ENCODE results near the gene RTL10. TPM values are rescaled to one million over a fixed set of nuclear protein-coding genes. Genes with fewer than 3 reads are reported as not detected.

Gene RTL10
- total and polyA plus RNA-seq, 4 donors: 11.0 to 18.7 (median 14.7) TPM

DNA sequence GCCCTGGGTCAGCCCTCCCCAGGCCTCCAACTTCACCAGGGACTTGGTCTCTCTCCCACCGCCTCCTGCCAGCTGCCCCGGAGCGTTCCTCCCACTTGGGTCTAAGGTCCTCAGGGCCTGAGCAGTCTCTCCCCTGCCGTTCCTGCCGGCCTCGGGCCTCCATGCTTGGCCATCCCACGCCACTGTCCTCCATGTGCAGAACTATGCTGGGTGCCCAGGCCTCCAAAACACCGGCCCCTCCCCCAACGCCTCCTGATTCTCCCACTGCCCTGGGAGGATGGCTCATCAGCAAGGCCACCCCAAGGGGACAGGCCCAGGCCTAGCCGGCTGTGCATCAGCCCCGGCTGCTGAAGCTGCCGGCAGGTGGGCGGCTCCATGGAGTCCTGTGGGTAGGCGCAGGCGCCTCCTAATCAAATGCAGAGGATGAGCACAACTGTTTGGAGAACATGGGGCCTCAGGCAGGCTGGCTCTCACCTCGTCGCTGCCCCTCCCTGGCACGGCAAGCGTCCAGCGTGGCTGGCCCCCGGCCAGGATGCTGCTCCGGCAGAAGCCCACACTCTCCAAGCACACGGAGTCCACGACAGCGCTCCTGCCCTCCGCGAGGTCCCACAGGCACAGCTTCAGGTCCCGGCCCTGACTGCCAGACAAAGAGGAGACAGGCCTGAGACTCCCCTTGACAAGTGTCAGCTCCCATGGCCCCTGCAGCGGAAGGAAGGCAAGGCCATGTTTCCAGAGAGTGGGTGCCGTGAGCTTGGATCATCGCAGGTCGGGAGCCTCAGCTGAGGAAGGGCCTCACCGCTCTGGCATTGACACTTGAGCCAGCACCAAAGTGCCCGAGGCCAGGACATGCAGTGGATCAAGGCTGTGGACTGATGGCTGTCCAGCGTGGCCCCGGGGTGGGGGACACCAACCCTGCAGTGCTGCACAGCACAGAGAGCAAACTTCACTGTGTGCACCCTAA, 42.6 kb downstream of the RTL10 start:
- Histone ChIP-seq H3K27me3 (ENCODE audit: control insufficient read depth, insufficient read depth, low read length) (no peaks in the 10 kb centered on the region), H3K4me1 (ENCODE audit: control insufficient read depth, insufficient read depth, low read length) (peaks cover 26% of the 10 kb centered on the region), H3K9me3 (ENCODE audit: control insufficient read depth, insufficient read depth, low read length) (no peaks in the 10 kb centered on the region), H3K36me3 (ENCODE audit: control insufficient read depth, insufficient read depth, low read length) (peaks cover 33% of the 10 kb centered on the region), H3K27ac (ENCODE audit: low read depth, low read length) (no peak overlapping the region), H3K4me3 (ENCODE audit: low read depth, low read length) (no peak overlapping the region)
- 66% methylated on average over 36 of the region's 36 CpGs for WGBS (ENCODE audit: insufficient coverage)
- peak in 2 of 6 donors; percentile 20 to 37 for DNase-seq (ENCODE audit: low read depth in 4 of 6, low spot score in 6 of 6)

DNA sequence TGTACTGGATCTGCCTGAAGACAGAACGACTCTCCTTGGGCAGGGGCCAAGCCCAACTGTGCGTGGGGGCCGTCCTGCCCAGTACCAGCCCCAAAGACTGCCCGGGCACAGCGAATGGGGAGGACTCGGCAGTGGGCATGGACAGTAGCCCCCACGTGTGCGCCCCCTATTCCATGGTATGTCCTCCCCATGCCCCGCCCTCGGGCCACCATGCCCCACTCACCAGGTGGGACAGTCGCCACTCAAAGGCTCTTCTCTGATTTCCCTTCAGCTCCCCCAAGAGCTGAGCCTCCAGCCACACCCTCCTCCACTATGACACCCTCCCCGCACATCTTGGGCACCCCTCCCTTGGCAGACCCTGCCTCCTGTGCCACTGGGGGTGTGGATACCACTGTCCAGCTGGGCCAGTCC, 43.5 kb downstream of the RTL10 start:
- 54% methylated on average over 11 of the region's 12 CpGs for WGBS (ENCODE audit: insufficient coverage)
- peaks cover 26% of the 10 kb centered on the region for H3K4me1 ChIP-seq (ENCODE audit: control insufficient read depth, insufficient read depth, low read length)
- no peak overlapping the region for H3K4me3 ChIP-seq (ENCODE audit: low read depth, low read length)
- peaks cover 42% of the 10 kb centered on the region for H3K36me3 ChIP-seq (ENCODE audit: control insufficient read depth, insufficient read depth, low read length)
- H3K9me3 ChIP-seq (ENCODE audit: control insufficient read depth, insufficient read depth, low read length): no peaks in the 10 kb centered on the region
- H3K27ac ChIP-seq (ENCODE audit: low read depth, low read length): no peak overlapping the region
- H3K27me3 ChIP-seq (ENCODE audit: control insufficient read depth, insufficient read depth, low read length): no peaks in the 10 kb centered on the region
- no peak for DNase-seq (ENCODE audit: low read depth in 4 of 6, low spot score in 6 of 6)

DNA sequence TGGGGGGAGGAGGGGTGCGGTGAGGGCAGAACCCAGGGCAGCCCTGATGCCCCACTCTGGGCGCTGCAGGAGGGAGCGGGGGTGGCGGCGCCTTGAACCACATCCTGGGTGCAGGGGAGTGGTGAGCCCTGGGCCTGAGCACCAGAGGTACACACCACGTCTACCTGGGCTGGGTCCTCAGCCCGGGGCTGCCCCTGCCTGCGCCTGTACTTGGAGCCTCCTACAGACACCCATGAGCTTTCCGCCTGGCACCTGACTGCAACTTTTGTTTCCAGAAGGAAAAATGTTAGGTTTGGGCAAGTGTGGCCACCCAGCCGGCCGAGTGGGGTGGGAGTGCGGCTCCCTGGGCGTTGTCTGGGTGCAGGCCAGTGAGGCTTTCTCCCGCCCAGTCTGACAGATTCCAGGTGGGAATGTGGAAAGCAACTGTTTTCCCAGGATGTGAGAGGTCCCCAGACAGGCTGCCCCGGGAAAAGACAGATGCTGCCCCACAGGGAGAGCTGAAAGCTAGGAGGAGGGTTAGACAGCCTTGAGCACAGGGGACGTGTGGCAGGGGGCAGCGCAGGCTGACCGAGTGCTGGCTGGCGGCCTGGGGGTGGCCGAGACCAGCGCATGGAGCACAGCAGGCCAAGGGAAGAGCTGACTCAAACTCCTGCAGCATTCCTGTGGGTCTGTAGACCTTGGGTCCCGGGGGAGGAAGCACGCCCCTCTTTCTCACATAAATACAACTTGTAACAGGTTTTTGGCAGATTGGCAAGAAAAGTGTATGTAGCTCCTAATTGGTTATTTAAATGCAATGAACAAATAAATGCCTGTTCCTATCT, 44.1 kb downstream of the RTL10 start:
- Histone ChIP-seq H3K27ac (ENCODE audit: low read depth, low read length) (no peak overlapping the region), H3K4me1 (ENCODE audit: control insufficient read depth, insufficient read depth, low read length) (peaks cover 26% of the 10 kb centered on the region), H3K27me3 (ENCODE audit: control insufficient read depth, insufficient read depth, low read length) (no peaks in the 10 kb centered on the region), H3K36me3 (ENCODE audit: control insufficient read depth, insufficient read depth, low read length) (peaks cover 45% of the 10 kb centered on the region), H3K4me3 (ENCODE audit: low read depth, low read length) (no peak overlapping the region), H3K9me3 (ENCODE audit: control insufficient read depth, insufficient read depth, low read length) (no peaks in the 10 kb centered on the region)
- peak in 3 of 6 donors; percentile 17 to 71 (median 65) for DNase-seq (ENCODE audit: low read depth in 4 of 6, low spot score in 6 of 6)
- 60% methylated on average over 16 of the region's 23 CpGs for WGBS (ENCODE audit: insufficient coverage)

DNA sequence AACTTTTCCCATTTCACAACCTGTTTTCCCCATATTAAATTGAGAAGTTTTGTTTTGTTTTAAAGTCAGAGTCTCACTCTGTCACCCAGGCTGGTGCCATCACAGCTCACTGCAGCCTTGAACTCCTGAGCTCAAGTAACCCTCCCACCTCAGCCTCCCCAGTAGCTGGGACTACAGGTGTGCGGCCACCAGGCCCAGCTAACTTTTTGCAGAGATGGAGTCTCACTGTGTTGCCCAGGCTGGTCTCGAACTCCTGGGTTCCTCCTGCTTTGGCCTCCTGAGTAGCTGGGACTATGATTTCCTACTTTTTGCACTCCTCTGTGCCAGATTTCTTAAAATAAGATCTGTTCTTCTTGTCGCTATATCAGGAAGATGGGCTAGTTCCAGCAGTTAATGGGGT, 44.9 kb downstream of the RTL10 start:
- no peak for DNase-seq (ENCODE audit: low read depth in 4 of 6, low spot score in 6 of 6)
- 91% methylated on average over 3 of the region's 3 CpGs for WGBS (ENCODE audit: insufficient coverage)
- H3K4me3 ChIP-seq (ENCODE audit: low read depth, low read length): no peak overlapping the region
- H3K9me3 ChIP-seq (ENCODE audit: control insufficient read depth, insufficient read depth, low read length): no peaks in the 10 kb centered on the region
- H3K27me3 ChIP-seq (ENCODE audit: control insufficient read depth, insufficient read depth, low read length): no peaks in the 10 kb centered on the region
- no peak overlapping the region for H3K27ac ChIP-seq (ENCODE audit: low read depth, low read length)
- H3K36me3 ChIP-seq (ENCODE audit: control insufficient read depth, insufficient read depth, low read length): peaks cover 48% of the 10 kb centered on the region
- peaks cover 26% of the 10 kb centered on the region for H3K4me1 ChIP-seq (ENCODE audit: control insufficient read depth, insufficient read depth, low read length)

DNA sequence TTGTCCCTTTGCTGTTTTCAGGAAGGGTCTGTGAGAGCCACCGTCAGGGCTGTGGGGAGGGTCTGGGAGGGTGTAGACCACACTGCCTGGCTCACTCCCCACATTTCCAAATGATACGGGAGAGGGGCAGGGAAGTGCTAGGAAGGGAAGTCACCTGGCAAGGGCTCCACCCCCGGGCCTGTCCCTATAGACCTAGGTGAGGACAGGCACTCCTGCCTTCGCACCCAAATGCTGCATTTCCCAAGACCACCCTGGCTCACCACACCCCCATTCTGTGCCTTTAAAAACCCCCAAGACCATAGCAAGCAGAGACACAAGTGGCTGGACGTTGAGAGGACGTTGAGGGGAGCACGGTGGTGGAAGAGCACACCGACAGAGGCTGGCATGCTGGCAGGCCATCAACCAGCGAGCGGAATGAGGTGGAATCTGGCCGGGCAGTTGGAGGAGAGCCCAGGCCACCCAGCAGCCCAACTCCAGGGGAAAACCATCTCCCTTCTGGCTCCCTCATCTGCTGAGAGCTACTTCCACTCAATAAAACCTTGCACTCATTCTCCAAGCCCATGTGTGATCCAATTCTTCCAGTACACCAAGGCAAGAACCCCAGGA, 45.7 kb downstream of the RTL10 start:
- Histone ChIP-seq H3K36me3 (ENCODE audit: control insufficient read depth, insufficient read depth, low read length) (peaks cover 51% of the 10 kb centered on the region), H3K27ac (ENCODE audit: low read depth, low read length) (no peak overlapping the region), H3K4me1 (ENCODE audit: control insufficient read depth, insufficient read depth, low read length) (peaks cover 26% of the 10 kb centered on the region), H3K27me3 (ENCODE audit: control insufficient read depth, insufficient read depth, low read length) (no peaks in the 10 kb centered on the region), H3K4me3 (ENCODE audit: low read depth, low read length) (no peak overlapping the region), H3K9me3 (ENCODE audit: control insufficient read depth, insufficient read depth, low read length) (no peaks in the 10 kb centered on the region)
- peak in 1 of 6 donors; percentile 23 for DNase-seq (ENCODE audit: low read depth in 4 of 6, low spot score in 6 of 6)
- 69% methylated on average over 8 of the region's 11 CpGs for WGBS (ENCODE audit: insufficient coverage)

DNA sequence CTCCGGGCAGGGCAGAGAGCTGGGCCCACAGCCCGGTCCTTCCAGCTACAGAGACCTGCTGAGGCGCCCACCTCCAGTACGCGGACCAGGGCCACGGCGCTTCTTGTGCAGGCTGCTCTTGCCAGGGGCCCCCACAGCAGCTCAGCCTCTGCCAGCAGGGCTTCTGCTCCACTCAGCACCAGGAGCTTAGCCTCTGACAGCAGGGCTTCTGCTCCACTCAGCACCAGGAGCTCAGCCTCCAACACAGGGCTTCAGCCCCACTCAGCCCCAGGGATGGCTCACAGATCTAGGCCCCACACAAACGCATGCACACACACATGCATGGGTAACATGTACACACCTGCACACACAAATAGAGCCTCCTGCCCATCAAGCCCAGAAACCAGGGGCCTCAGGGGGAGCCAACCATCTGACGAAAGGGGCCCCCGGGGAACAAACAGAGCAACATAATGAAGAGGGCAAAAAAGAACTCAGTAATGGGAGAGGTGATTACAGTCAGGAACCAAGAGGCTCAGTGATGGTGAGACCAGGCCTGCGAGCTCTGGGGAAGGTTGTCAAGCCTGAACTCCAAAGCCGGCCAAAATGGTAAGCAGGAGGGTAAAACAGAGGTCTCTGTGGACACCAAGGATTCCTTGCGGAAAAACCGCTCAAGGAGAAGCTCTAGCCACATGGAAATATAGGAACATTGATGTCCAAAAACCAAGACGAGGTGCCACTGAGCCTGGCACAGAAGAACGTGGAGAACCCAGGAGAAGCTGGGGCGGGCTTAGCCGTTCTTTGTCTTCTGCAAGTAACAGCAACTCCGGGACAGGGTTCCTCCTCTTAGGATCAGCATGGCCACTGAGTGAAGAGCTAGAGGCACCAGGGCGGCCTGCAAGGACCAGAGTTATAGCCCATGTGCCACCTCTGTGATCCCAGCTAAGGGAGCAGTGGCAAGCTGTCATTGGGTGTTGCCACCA, 46.5 kb downstream of the RTL10 start:
- 97% methylated on average over 20 of the region's 20 CpGs for WGBS (ENCODE audit: insufficient coverage)
- peaks cover 26% of the 10 kb centered on the region for H3K4me1 ChIP-seq (ENCODE audit: control insufficient read depth, insufficient read depth, low read length)
- H3K9me3 ChIP-seq (ENCODE audit: control insufficient read depth, insufficient read depth, low read length): no peaks in the 10 kb centered on the region
- H3K36me3 ChIP-seq (ENCODE audit: control insufficient read depth, insufficient read depth, low read length): peaks cover 59% of the 10 kb centered on the region
- DNase-seq (ENCODE audit: low read depth in 4 of 6, low spot score in 6 of 6): no peak
- H3K27ac ChIP-seq (ENCODE audit: low read depth, low read length): no peak overlapping the region
- H3K27me3 ChIP-seq (ENCODE audit: control insufficient read depth, insufficient read depth, low read length): no peaks in the 10 kb centered on the region
- no peak overlapping the region for H3K4me3 ChIP-seq (ENCODE audit: low read depth, low read length)

DNA sequence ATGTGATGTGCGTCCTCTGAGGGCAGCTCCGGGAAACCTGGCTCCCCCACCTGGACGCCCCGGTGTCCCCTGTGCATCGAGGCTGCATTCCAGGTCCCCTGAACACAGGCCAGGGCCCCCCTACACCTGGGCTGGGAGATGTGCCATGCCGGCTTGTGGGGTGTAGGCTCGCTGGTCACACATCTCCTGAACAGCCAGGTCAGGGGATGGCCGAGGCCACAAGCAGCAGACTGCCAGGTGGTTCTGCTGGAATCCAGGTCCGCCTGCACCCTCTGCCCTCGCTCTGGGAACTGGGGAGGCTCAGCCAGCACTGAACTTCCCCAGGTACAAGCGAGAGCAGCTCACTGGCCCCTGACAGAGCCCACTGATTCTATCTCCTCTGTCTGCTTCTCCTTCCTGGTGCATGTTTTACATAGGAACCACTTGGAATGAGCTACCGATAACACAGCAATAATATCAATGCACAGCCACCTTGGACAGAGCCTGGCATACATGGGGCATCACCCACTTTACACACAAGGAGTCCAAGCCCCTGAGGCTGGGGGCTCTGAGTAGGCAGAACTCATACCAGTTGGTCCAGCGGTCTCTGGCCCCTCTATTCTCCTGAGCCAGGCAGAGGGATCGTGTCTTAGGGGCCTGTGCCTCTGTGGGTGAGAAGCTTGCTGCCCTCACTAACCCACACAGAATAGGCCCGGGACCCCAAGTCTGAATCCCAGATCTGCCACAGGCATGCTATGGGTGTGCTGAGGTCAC, 47.3 kb downstream of the RTL10 start:
- H3K27me3 ChIP-seq (ENCODE audit: control insufficient read depth, insufficient read depth, low read length): no peaks in the 10 kb centered on the region
- WGBS (ENCODE audit: insufficient coverage): 95% methylated on average over 15 of the region's 15 CpGs
- H3K27ac ChIP-seq (ENCODE audit: low read depth, low read length): no peak overlapping the region
- H3K36me3 ChIP-seq (ENCODE audit: control insufficient read depth, insufficient read depth, low read length): peaks cover 65% of the 10 kb centered on the region
- no peak for DNase-seq (ENCODE audit: low read depth in 4 of 6, low spot score in 6 of 6)
- H3K4me1 ChIP-seq (ENCODE audit: control insufficient read depth, insufficient read depth, low read length): peaks cover 23% of the 10 kb centered on the region
- H3K4me3 ChIP-seq (ENCODE audit: low read depth, low read length): no peak overlapping the region
- no peaks in the 10 kb centered on the region for H3K9me3 ChIP-seq (ENCODE audit: control insufficient read depth, insufficient read depth, low read length)

Measured in spinal cord (tissue), 10 donors.